Suppressor macrophage treated with lipopolysaccharide for 4 hours (primary cell): ENCODE measurements around the gene MAN2A2.
A peak's percentile ranks its signal among the peaks of the same experiment; 100 is the strongest.
"Not testable (repeated sequence)": the region's sequence is repeated elsewhere in the genome, so short reads cannot be mapped to it uniquely, and the experiment has no call there.

Source experiments
- DNase-seq: peaks from one replicate; pipeline ENCODE4 v3.0.0-alpha.2; 2020

Gene MAN2A2

DNA sequence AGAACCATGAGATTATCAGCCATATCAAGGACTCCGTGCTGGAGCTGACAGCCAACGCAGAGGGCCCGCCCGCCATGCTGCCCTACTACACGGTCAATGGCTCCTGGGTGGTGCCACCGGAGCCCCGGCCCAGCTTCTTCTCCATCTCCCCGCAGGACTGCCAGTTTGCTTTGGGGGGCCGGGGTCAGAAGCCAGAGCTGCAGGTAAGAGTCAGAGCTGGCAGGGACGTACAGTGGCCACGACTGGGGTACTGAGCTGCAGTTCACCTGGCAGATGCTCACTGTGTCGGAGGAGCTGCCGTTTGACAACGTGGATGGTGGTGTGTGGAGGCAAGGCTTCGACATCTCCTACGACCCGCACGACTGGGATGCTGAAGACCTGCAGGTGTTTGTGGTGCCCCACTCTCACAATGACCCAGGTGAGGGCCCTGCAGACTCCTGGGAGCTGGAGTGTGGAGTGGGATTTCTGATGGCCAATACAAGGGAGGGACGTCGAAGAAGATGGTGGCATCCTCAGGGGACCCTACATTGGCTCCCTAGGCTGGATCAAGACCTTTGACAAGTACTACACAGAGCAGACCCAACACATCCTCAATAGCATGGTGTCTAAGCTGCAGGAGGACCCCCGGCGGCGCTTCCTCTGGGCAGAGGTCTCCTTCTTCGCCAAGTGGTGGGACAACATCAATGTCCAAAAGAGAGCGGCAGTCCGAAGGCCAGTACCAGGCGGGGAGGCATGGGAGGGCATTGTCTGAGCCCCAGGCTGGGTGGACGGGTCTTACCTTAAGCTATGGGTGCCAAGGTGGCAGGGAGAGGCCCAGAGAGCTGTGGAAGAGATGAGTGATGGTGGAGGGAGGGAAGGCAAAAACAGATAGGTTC is 2.4 kb downstream of the MAN2A2 start:
- DNase-seq, result no peak

DNA sequence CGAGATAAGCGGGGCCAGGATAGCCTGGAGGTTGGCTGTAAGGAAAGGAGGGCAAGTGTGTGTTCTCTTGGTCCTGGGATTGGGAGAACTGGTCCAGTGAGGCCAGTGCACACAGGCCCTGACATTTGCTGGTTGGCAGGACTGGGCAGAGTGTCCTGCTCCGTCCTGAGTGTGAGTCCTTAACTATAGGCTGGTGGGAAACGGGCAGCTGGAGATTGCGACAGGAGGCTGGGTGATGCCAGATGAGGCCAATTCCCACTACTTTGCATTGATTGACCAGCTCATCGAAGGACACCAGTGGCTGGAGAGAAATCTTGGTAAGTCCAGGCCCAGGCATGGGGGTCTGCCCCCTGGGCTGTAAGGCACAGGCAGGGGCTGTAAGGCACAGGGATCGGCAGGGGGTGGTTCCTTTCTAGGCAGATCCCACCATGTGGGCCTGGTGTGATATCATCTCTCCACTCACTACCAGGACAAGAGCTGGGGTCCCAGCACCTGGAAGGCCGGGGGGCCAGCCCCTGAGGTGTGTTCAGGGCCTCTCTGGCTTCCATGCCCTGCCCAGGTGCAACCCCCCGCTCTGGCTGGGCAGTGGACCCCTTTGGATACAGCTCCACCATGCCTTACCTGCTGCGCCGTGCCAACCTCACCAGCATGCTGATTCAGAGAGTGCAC is 3.2 kb downstream of the MAN2A2 start:
- DNase-seq, result no peak

DNA sequence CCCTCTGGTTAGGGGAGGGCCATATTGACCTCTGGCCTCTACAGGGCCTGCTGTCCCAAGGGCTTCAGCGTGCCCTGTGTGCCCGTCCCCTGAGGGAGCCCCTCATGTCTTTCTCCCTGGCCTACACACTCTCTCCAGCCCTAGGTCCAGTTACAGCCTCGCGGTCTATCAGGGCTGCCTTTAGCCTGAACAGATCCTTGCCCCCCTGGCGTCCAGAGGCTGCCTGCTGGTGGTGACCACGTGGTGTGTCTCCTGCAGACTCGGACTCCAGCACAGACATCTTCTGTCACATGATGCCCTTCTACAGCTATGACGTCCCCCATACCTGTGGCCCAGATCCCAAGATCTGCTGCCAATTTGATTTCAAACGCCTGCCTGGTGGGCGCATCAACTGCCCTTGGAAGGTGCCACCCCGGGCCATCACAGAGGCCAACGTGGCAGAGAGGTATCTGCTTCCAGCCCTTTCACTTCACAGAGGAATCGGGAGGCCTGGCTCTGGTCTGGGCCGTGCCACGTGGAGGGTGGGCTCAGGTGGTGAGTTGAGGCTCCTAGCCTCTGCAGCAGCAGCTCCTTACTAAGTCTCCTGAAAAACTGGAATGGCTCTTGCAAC is 4.1 kb downstream of the MAN2A2 start:
- DNase-seq, result no peak

DNA sequence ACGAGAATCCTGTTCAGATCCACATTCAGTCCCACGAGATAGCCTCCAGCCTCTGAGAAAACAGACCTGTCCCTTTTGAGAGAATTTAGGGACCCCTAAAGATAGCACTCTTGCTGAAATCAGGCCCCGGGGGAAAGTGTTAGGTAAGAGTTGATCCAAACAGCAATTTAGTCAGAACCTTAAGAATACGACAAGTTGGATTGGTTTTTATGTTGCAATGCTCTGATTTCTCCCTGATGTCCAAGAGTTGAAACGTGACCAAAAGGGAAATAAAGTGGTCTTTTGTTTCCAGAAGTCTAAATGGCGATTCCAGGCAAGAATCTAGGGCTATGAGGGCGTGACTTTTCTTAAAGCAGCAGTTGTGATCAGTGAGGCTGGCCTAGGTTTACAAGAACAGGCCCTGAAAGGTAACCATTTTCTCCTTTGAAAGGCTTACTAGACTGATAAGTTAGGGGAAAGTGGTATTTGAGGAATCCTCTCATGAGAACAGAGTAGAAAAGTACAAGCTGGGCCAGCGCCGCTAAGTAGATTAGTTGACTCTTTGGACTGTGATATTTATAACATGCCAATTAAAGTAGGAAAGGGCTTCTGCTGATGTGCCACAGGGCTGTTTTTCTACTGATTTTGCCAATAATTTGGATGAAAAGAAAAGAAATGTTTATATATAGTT is 4.9 kb downstream of the MAN2A2 start:
- DNase-seq, result no peak

DNA sequence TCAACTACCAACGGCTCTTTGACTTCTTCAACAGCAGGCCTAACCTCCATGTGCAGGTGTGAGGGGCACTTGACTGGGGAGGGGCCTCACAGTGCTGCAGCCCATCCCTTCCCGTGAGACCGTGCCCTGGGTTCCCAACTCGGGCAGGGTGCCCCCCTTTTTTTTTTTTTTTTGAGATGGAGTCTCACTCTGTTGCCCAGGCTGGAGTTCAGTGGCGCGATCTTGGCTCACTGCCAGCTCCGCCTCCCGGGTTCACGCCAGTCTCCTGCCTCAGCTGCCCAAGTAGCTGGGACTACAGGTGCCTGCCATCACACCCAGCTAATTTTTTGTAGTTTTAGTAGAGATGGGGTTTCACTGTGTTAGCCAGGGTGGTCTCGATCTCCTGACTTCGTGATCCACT is 6.3 kb downstream of the MAN2A2 start:
- DNase-seq, result not testable (repeated sequence)

DNA sequence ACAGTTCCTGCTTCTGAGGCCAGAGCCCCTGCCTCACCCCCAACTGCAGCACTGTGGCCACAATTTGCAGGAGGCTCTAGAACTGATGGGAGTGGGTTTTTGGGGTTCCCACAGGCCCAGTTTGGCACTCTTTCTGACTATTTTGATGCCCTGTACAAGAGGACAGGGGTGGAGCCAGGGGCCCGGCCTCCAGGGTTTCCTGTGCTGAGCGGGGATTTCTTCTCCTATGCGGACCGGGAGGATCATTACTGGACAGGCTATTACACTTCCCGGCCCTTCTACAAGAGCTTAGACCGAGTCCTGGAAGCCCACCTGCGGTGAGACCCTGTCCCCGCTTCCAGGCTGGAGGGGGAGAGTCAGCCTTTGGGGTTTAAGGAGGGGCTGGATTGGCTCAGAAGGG is 6.9 kb downstream of the MAN2A2 start:
- DNase-seq, result no peak

DNA sequence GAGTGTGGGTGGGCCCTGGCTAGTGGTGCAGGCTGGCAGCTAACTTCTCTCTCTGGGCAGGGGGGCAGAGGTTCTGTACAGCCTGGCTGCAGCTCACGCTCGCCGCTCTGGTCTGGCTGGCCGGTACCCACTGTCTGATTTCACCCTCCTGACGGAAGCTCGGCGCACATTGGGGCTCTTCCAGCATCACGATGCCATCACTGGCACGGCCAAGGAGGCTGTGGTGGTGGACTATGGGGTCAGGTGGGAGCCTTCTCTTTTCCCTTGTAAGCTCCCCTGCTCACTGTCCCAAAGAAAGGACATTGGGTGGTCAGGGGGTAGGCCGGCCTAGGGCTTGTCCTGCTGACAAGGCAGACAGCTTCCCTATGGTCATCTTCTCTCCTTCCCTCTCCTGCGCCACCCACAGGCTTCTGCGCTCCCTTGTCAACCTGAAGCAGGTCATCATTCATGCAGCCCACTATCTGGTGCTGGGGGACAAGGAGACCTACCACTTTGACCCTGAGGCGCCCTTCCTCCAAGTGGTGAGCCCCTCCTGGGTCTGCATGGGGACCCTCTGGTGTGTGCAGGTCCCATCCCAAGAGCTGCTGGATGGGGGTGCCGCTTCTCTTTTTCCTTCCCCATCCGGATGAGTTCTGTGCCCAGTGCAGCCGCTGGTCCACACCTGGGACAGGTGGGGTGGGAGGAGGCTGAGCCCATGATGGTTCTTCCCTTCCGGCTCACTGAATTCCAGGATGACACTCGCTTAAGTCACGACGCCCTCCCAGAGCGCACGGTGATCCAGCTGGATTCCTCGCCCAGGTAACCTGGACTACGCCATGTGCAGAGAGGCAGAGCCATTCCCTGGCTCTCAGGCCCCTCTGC is 7.6 kb downstream of the MAN2A2 start:
- no peak for DNase-seq

DNA sequence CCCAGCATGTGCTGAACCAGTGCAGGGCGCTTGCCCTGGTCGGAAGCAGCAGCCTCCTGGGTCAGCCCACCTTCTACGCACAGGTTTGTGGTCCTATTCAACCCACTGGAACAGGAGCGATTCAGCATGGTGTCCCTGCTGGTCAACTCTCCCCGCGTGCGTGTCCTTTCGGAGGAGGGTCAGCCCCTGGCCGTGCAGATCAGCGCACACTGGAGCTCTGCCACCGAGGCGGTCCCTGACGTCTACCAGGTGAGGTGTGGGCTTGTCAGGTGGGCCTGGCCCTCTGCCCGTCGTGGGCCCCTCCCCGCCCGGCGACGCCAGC is 8.2 kb downstream of the MAN2A2 start:
- DNase-seq, result no peak

DNA sequence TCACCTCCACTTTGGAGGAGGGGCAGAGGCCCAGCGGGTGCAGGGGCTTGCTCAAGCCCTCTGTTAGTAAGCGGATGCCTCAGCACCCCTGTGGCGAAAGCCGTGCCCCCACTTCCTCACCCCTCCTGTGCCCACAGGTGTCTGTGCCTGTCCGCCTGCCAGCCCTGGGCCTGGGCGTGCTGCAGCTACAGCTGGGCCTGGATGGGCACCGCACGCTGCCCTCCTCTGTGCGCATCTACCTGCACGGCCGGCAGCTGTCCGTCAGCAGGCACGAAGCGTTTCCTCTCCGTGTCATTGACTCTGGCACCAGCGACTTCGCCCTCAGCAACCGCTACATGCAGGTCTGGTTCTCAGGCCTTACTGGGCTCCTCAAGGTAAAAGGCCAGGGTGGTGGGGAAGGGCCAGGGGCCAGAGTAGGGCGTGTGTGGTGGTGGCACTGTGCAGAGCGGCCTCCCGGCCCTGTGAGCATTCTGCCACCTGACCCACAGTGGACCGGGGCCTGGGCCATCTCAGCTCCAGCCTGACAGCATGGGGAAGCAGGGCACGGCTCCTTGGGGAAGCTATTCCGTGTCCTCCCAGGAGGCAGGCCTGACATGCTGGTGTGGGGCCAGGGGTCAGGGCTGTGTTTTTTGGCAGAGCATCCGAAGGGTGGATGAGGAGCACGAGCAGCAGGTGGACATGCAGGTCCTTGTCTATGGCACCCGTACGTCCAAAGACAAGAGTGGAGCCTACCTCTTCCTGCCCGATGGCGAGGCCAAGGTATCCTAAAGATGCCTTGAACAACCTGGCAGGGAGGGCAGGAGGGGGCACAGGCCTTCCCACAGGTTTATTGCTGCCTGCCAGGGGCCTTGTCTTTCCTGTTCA is 9.0 kb downstream of the MAN2A2 start:
- no peak for DNase-seq

DNA sequence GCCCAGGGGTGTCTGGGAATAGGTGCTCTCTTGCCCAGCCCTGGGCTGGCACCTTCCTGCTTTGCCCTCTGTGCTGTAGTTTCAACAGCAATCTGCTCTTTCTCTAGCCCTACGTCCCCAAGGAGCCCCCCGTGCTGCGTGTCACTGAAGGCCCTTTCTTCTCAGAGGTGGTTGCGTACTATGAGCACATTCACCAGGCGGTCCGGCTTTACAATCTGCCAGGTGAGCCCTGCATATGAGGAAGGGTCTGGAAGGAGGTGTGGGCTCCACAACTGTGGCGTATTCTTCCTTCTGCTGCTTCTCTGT is 9.6 kb downstream of the MAN2A2 start:
- DNase-seq, result no peak

DNA sequence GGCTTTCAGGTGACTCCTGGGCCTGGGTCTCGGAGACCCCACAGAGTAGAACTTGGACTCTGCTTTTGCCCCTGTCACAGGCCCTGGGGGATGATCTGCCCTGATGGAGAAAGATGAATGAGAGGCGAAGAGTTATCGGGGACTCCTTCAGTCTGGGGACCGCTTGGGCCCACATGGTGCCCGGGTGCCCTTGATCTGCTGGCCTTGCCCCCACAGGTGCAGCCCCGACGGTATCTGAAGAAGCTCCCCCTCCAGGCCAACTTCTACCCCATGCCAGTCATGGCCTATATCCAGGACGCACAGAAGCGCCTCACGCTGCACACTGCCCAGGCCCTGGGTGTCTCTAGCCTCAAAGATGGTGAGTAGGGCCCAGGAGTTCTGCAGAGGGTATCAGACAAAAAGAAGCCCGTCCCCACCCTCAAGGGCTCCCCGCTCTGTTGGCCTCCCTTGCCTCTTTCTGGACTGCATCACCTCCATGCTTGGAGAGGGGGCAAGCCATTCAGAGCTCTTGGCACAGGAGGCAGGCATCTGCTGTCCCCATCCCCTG is 10.4 kb downstream of the MAN2A2 start:
- DNase-seq, result no peak

DNA sequence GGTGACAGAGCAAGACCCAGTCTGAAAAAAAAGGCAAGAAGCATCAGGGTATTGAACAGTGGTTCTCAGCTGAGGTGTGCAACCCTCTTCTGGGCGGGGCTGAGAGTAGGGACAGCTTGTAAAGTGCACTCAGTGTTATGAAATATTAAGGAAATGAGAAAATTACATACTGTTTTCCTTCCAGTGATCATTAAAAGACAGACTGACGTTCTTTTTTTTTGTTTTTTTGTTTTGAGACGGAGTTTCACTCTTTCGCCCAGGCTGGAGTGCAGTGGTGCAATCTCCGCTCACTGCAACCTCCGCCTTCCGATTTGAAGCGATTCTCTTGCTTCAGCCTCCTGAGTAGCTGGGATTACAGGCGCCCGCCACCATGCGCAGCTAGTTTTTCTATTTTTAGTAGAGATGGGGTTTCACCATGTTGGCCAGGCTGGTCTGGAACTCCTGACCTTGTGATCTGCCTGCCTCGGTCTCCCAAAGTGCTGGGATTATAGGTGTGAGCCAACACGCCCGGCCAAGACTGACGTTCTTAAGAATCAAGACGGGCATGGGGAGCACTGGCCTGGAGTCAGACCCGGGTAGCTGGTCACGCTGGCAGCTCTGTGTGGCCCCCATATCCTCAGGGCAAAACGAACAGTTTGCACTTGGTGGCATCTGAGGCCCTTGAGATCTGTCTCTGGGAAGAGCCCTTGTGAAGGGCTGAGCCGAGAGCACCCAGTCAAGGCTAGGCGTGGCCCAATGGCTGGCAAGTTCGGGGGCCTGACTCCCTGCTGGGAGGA is 11.4 kb downstream of the MAN2A2 start:
- DNase-seq, result peak; percentile 77

DNA sequence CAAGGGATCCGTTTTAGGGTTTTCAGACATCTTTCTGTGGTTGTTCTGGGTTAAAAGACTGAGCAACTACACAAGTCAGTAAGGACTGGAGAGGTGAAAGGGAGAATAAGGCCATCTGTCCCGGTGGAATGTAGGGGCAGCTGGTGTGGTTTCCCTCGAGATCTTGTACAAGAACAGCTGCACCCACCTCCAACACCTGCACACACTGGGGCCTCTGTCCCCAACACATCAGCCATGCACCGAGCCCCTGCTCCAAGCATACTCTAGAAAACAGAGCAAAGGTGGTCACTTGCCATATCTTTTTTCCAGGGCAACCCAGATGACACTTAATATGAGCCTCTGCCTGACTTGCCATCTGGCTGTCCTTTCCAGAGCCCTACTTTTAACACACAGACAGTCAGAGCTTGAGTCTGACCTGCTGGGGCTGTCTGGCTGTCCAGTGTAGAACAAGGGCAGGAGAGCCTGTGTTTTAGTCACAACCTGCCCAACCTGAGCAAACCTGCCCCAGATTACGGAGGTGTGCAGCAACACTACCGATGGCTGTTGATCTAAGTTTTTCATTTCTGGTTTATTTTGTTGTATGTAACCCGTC is 12.2 kb downstream of the MAN2A2 start:
- no peak for DNase-seq

DNA sequence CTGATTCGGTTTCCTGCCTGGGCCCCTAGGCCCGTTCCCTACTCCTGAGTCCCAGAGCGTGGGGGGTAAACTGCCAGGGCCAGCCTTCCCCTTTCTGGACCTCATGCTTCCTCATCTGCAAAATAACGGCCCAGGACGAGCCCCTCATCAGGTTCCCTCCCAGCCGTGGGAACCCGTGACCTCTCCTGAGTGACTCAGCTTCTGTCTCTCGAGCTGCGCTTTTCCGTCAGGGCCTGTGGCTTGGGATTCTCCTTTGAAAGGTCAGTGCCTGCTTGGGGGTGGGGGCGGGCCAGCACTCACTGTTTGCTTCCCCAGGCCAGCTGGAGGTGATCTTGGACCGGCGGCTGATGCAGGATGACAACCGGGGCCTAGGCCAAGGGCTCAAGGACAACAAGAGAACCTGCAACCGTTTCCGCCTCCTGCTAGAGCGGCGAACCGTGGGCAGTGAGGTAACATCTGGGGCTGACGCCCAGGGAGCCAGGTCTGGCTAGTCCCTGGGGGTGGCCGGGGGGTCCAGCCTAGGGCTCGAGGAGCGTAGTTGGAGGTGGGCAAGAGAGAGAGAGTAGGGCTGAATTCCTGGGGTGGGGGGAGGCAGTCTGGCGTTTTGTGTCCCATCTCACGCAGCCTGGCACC is 12.8 kb downstream of the MAN2A2 start:
- DNase-seq, result peak; percentile 97

DNA sequence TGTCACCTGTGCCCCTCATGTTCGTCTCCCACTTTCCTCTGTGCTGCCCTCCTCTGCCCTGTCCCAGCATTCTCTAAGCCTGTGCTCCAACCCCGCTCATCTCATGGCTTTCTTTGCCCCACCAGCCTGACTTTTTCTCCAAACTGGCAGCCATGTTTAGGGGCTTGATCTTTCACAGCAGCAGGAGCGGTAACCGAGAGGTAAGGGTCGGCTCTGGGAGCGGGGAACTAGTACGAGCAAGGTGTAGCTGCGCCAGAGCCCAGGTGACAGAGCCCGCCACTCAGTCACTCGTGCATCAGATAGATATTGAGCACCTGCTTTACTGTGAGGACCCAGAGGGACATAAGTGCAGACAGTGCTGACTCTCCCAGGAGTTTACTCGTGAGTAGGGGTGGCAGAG is 13.4 kb downstream of the MAN2A2 start:
- no peak for DNase-seq

DNA sequence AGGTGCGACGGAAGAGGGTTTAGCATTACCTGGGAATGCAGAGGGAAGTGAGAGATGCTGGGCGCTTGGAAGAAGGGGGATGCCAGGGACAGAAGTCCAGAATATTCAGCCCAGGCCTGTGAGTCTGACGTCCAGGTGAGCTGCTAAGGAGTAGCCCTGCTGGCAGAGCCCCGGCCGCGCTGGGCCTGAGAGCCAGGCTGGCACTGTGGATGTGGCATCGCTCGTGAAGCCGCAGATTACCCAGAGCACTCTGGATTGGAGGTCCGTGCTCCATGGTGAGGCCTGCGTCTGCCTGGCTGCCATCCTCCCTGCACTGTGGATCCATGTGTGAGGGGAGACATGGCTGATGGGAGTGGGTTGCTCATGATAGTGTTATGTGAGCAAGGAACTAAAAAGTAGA is 14.5 kb downstream of the MAN2A2 start:
- DNase-seq, result no peak

DNA sequence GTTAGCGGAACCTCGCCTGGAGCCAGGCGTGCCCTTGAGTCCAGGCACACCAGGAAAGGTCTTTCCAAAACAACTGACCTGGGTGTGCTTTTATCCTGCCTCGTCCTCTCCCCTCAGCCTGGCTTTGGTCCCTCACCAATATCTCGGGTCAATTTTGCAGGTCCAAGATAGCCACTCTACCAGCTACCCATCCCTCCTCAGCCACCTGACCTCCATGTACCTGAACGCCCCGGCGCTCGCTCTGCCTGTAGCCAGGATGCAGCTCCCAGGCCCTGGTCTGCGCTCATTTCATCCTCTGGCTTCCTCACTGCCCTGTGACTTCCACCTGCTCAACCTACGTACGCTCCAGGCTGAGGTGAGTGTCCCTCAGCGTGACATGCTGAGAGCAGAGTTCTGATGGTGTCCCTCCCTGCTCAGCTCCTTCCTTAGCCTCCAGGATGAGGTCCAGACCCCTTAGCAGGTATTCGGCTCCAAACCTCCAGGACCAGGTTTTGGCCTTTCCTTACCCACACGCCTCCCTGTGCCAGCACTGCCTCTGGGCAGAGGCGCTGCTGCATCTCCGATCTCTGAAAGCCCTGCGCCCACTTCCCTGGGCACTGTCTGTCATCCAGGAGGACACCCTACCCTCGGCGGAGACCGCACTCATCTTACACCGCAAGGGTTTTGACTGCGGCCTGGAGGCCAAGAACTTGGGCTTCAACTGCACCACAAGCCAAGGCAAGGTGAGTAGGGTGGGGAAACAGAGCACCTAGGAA is 15.1 kb downstream of the MAN2A2 start:
- DNase-seq, result no peak

DNA sequence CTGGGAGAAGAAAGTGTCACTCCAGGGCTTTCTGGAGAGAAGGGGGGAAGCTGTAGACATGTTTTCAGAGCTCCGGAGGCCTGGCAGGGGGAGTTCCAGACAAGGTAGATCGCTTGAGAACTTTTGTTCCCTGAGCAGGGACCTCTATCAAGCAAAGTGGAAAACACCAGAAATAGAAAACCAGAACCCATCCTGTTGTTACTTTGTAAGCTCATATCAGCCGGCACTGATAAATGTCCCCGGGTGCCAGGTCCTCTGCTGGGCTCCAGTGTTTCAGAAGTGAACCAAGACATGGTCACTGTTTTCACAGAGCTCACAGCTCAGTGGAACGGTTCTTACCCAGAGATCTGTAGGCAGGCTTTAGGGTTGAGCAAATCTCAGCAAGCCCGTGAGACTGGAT is 15.7 kb downstream of the MAN2A2 start:
- DNase-seq, result no peak

DNA sequence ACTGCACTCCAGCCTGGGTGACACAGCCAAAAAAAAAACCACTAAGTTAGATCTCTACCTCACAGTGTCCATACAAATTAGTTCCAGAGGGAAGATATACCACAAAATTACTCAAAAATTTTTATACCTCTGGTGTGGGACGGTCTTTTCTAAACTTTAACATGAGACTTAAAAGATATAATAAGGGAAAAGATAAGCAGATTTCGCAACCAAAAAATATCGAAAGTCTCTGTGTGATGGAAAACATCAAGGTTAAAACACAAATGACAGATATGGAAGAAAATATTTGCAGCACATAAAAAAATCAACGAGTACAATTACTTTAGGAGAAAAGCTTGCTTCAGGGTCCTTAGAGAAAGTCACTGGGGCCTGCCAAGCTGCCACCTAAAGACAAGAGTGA is 18.8 kb downstream of the MAN2A2 start:
- DNase-seq, result no peak
